ENCODE data around the gene RAB6A.

GRCh38 chr11:73758451-73758850, 2.4 kb downstream of the RAB6A start:
- no peak for TF ChIP-seq CTCF (IDR thresholded peaks at IDR 0.05; ENCODE audit: low read depth, low read length, poor library complexity, severe bottlenecking)
- TF ChIP-seq EZH2phosphoT487 (IDR thresholded peaks at IDR 0.05; ENCODE audit: borderline replicate concordance, low read length) = no peak
